HUES48 (cell line): ENCODE results near the gene TRABD2B.

Experiments used
- H3K27ac ChIP-seq: one replicate; pipeline ENCODE4 v1.7.0; 2013; ENCODE audit warnings: low read depth, low read length, inconsistent platforms
- H3K27me3 ChIP-seq: 2 replicates; pipeline ENCODE4 v1.6.1; 2013; ENCODE audit warnings: mild to moderate bottlenecking, low read length; ENCODE audit not compliant: control insufficient read depth, insufficient read depth
- H3K36me3 ChIP-seq: 2 replicates; pipeline ENCODE4 v1.6.1; 2013; ENCODE audit warnings: low read length; ENCODE audit not compliant: control insufficient read depth, insufficient read depth
- H3K4me1 ChIP-seq: 2 replicates; pipeline ENCODE4 v1.6.1; 2013; ENCODE audit warnings: mild to moderate bottlenecking, low read length; ENCODE audit not compliant: control insufficient read depth, insufficient read depth
- H3K4me3 ChIP-seq: 2 replicates; pipeline ENCODE4 v1.5.1; 2013; ENCODE audit warnings: mild to moderate bottlenecking, low read depth, low read length
- H3K9ac ChIP-seq: 2 replicates; pipeline ENCODE4 v1.6.1; 2013; ENCODE audit warnings: mild to moderate bottlenecking, low read depth, low read length, moderate library complexity
- H3K9me3 ChIP-seq: 2 replicates; pipeline ENCODE4 v1.6.1; 2013; ENCODE audit warnings: low read length; ENCODE audit not compliant: control insufficient read depth, insufficient read depth

Gene TRABD2B

GRCh38 chr1:47758341-47759250 lies 238.6 kb downstream of the TRABD2B start:
- H3K27ac ChIP-seq: no peak overlapping the region
- no peak overlapping the region for H3K4me3 ChIP-seq
- H3K9me3 ChIP-seq: no peaks in the 10 kb centered on the region
- H3K4me1 ChIP-seq: no peaks in the 10 kb centered on the region
- no peaks in the 10 kb centered on the region for H3K27me3 ChIP-seq
- no peaks in the 10 kb centered on the region for H3K36me3 ChIP-seq
- no peak overlapping the region for H3K9ac ChIP-seq

GRCh38 chr1:47757226-47757975 lies 239.8 kb downstream of the TRABD2B start:
- Histone ChIP-seq H3K27ac (no peak overlapping the region), H3K27me3 (no peaks in the 10 kb centered on the region), H3K4me3 (no peak overlapping the region), H3K36me3 (no peaks in the 10 kb centered on the region), H3K4me1 (no peaks in the 10 kb centered on the region), H3K9me3 (no peaks in the 10 kb centered on the region), H3K9ac (no peak overlapping the region)

GRCh38 chr1:47756411-47756810 lies 240.8 kb downstream of the TRABD2B start:
- H3K4me3 ChIP-seq: no peak overlapping the region
- H3K27me3 ChIP-seq: no peaks in the 10 kb centered on the region
- no peak overlapping the region for H3K9ac ChIP-seq
- H3K36me3 ChIP-seq: no peaks in the 10 kb centered on the region
- no peak overlapping the region for H3K27ac ChIP-seq
- H3K9me3 ChIP-seq: no peaks in the 10 kb centered on the region
- no peaks in the 10 kb centered on the region for H3K4me1 ChIP-seq

- H3K36me3 ChIP-seq: no peaks in the 10 kb centered on the region
- no peak overlapping the region for H3K4me3 ChIP-seq
- no peaks in the 10 kb centered on the region for H3K4me1 ChIP-seq
Measured at GRCh38 chr1:47756006-47756405, 241.2 kb downstream of the TRABD2B start.

GRCh38 chr1:47755101-47755990 lies 241.8 kb downstream of the TRABD2B start:
- H3K9me3 ChIP-seq: no peaks in the 10 kb centered on the region

More at GRCh38 chr1:47756006-47756405, 241.2 kb downstream of the TRABD2B start:
- Histone ChIP-seq H3K9me3 (no peaks in the 10 kb centered on the region), H3K27ac (no peak overlapping the region), H3K27me3 (no peaks in the 10 kb centered on the region), H3K9ac (no peak overlapping the region)

GRCh38 chr1:47754221-47754620 lies 243.0 kb downstream of the TRABD2B start:
- Histone ChIP-seq H3K27me3 (no peaks in the 10 kb centered on the region), H3K27ac (no peak overlapping the region)

More at GRCh38 chr1:47755101-47755990, 241.8 kb downstream of the TRABD2B start:
- Histone ChIP-seq H3K27me3 (no peaks in the 10 kb centered on the region), H3K36me3 (no peaks in the 10 kb centered on the region), H3K9ac (no peak overlapping the region), H3K4me3 (no peak overlapping the region), H3K27ac (no peak overlapping the region), H3K4me1 (no peaks in the 10 kb centered on the region)

GRCh38 chr1:47753808-47754207 lies 243.4 kb downstream of the TRABD2B start:
- Histone ChIP-seq H3K27ac (no peak overlapping the region), H3K36me3 (no peaks in the 10 kb centered on the region), H3K9ac (no peak overlapping the region)

More at GRCh38 chr1:47754221-47754620, 243.0 kb downstream of the TRABD2B start:
- no peaks in the 10 kb centered on the region for H3K9me3 ChIP-seq
- H3K4me1 ChIP-seq: no peaks in the 10 kb centered on the region
- no peak overlapping the region for H3K9ac ChIP-seq
- no peak overlapping the region for H3K4me3 ChIP-seq
- H3K36me3 ChIP-seq: no peaks in the 10 kb centered on the region

GRCh38 chr1:47752559-47752958 lies 244.6 kb downstream of the TRABD2B start:
- no peak overlapping the region for H3K9ac ChIP-seq
- no peaks in the 10 kb centered on the region for H3K9me3 ChIP-seq
- 0 out of 2 replicates have a peak, but pooled peaks cover 5% of the 10 kb centered on the region for H3K27me3 ChIP-seq
- no peaks in the 10 kb centered on the region for H3K4me1 ChIP-seq
- H3K4me3 ChIP-seq: no peak overlapping the region
- no peak overlapping the region for H3K27ac ChIP-seq
- no peaks in the 10 kb centered on the region for H3K36me3 ChIP-seq

More at GRCh38 chr1:47753808-47754207, 243.4 kb downstream of the TRABD2B start:
- no peaks in the 10 kb centered on the region for H3K9me3 ChIP-seq
- no peak overlapping the region for H3K4me3 ChIP-seq
- no peaks in the 10 kb centered on the region for H3K27me3 ChIP-seq
- no peaks in the 10 kb centered on the region for H3K4me1 ChIP-seq

- Histone ChIP-seq H3K9me3 (no peaks in the 10 kb centered on the region), H3K27me3 (0 out of 2 replicates have a peak, but pooled peaks cover 5% of the 10 kb centered on the region), H3K27ac (no peak overlapping the region), H3K4me3 (no peak overlapping the region), H3K36me3 (no peaks in the 10 kb centered on the region), H3K9ac (no peak overlapping the region), H3K4me1 (no peaks in the 10 kb centered on the region)
Measured at GRCh38 chr1:47751996-47752451, 245.2 kb downstream of the TRABD2B start.

GRCh38 chr1:47751193-47751592 lies 246.0 kb downstream of the TRABD2B start:
- no peak overlapping the region for H3K4me3 ChIP-seq
- no peak overlapping the region for H3K27ac ChIP-seq
- no peaks in the 10 kb centered on the region for H3K36me3 ChIP-seq
- no peaks in the 10 kb centered on the region for H3K4me1 ChIP-seq
- no peak overlapping the region for H3K9ac ChIP-seq
- H3K27me3 ChIP-seq: 0 out of 2 replicates have a peak, but pooled peaks cover 5% of the 10 kb centered on the region
- H3K9me3 ChIP-seq: no peaks in the 10 kb centered on the region
